ENCODE data around the gene S100A3.

Gene S100A3

GRCh38 chr1:153509729-153510354 lies 39.2 kb downstream of the S100A3 start:
- DNase-seq (ENCODE audit: low spot score), result no peak

- no peak for DNase-seq (ENCODE audit: low spot score)
Measured at GRCh38 chr1:153509036-153509435, 40.0 kb downstream of the S100A3 start.

- DNase-seq (ENCODE audit: low spot score), result no peak
Measured at GRCh38 chr1:153507926-153508583, 41.0 kb downstream of the S100A3 start.

- peak; percentile 36 for DNase-seq (ENCODE audit: low spot score)
Measured at GRCh38 chr1:153506831-153507413, 42.1 kb downstream of the S100A3 start.

- DNase-seq (ENCODE audit: low spot score), result no peak
Measured at GRCh38 chr1:153506386-153506785, 42.7 kb downstream of the S100A3 start.

- DNase-seq (ENCODE audit: low spot score), result no peak
Measured at GRCh38 chr1:153505576-153505975, 43.5 kb downstream of the S100A3 start.

GRCh38 chr1:153503766-153504165 lies 45.3 kb downstream of the S100A3 start:
- no peak for DNase-seq (ENCODE audit: low spot score)

GRCh38 chr1:153498746-153499145 lies 50.3 kb downstream of the S100A3 start:
- DNase-seq (ENCODE audit: low spot score), result no peak

All from LoVo (cell line).